Vagina (tissue), 2 donors: ENCODE data around the gene MSI2. TPM values are rescaled to one million over a fixed set of nuclear protein-coding genes. Genes with fewer than 3 reads are reported as not detected.

Experiments
- DNase-seq, 2 donors: peaks; one replicate each; pipeline ENCODE4 v3.0.0-alpha.2; 2017; ENCODE audit errors: extremely low spot score in 2 of 2
- H3K27ac ChIP-seq: fragments of 200-600 bp; sonication (generic); one replicate; pipeline ENCODE4 v1.5.1; 2019
- H3K27me3 ChIP-seq: fragments of 200-600 bp; sonication (generic); one replicate; pipeline ENCODE4 v1.5.1; 2019
- H3K36me3 ChIP-seq, 2 donors: fragments of 200-600 bp; sonication (generic); one replicate each; pipeline ENCODE4 v1.5.1; 2017 to 2019
- H3K4me1 ChIP-seq: fragments of 200-600 bp; sonication (generic); one replicate; pipeline ENCODE4 v1.5.1; 2019
- H3K4me3 ChIP-seq, 2 donors: fragments of 200-600 bp; sonication (generic); 1 replicate in 1 of 2; 2 replicates in 1 of 2; pipeline ENCODE4 v1.5.1; 2016 to 2019
- H3K9me3 ChIP-seq: fragments of 200-600 bp; sonication (generic); one replicate; pipeline ENCODE4 v1.5.1; 2019
- CTCF ChIP-seq, 3 experiments: fragments of 450-650 bp in 2 of 3; fragments of 200-600 bp in 1 of 3; sonication (generic) in 1 of 3; IDR thresholded peaks; one replicate each; pipeline ENCODE4 v1.5.1; 2017 to 2019; ENCODE audit warnings: antibody characterized with exemption in 3 of 3, mild to moderate bottlenecking in 2 of 3, moderate library complexity in 2 of 3
- POLR2A ChIP-seq, 2 donors: fragments of 450-650 bp; IDR thresholded peaks; one replicate each; pipeline ENCODE4 v1.6.1; 2017; ENCODE audit warnings: antibody characterized with exemption in 2 of 2, mild to moderate bottlenecking in 2 of 2, moderate library complexity in 2 of 2
- POLR2AphosphoS5 ChIP-seq, 2 donors: sonication (generic); formaldehyde crosslinking; IDR thresholded peaks; one replicate each; pipeline ENCODE4 v1.9.0; 2017; ENCODE audit warnings: antibody characterized with exemption in 2 of 2, mild to moderate bottlenecking in 2 of 2, low read depth in 1 of 2; ENCODE audit not compliant: insufficient read depth in 1 of 2
- intact Hi-C: fragments of 100-400 bp; cut with DNase I; formaldehyde crosslinking; loops from one replicate; pipeline ENCODE4 v1.15.1; 2023
- total RNA-seq: library from RNA; depleted of rRNA; stranded (reverse); fragments of >200 nt; gene quantifications from one replicate; pipeline ENCODE4 v1.2.3, GENCODE V29; 2016

The MSI2 gene
- total RNA-seq, 1 donor from 2014 or later: 27.3 TPM

- no peak for DNase-seq
- H3K36me3 ChIP-seq: no peaks in the 10 kb centered on the region
- no peaks in the 10 kb centered on the region for H3K27me3 ChIP-seq
- no peaks in the 10 kb centered on the region for H3K4me1 ChIP-seq
- no peak overlapping the region for H3K27ac ChIP-seq
- TF ChIP-seq POLR2AphosphoS5 (IDR thresholded peaks at IDR 0.05; ENCODE audit: insufficient read depth in 1 of 2, low read depth in 1 of 2) (no peak), CTCF (IDR thresholded peaks at IDR 0.05) (no peak), POLR2A (IDR thresholded peaks at IDR 0.05) (no peak)
- no peaks in the 10 kb centered on the region for H3K9me3 ChIP-seq
- no peak overlapping the region for H3K4me3 ChIP-seq
- intact Hi-C loops: no loop called here
These were observed 234.0 kb downstream of the MSI2 start for GRCh38 chr17:57490111-57490845.

GRCh38 chr17:57490890-57491289 is 234.6 kb downstream of the MSI2 start:
- TF ChIP-seq CTCF (IDR thresholded peaks at IDR 0.05): no peak
- TF ChIP-seq POLR2AphosphoS5 (IDR thresholded peaks at IDR 0.05; ENCODE audit: insufficient read depth in 1 of 2, low read depth in 1 of 2): no peak
- no peak for TF ChIP-seq POLR2A (IDR thresholded peaks at IDR 0.05)
- Histone ChIP-seq H3K27me3 (no peaks in the 10 kb centered on the region), H3K36me3 (no peaks in the 10 kb centered on the region), H3K4me3 (no peak overlapping the region), H3K27ac (no peak overlapping the region), H3K9me3 (no peaks in the 10 kb centered on the region), H3K4me1 (no peaks in the 10 kb centered on the region)
- no peak for DNase-seq
- intact Hi-C loops: no loop called here

- intact Hi-C loops: no loop called here
- Histone ChIP-seq H3K9me3 (no peaks in the 10 kb centered on the region), H3K4me1 (no peaks in the 10 kb centered on the region), H3K4me3 (no peak overlapping the region), H3K36me3 (no peaks in the 10 kb centered on the region), H3K27ac (no peak overlapping the region), H3K27me3 (no peaks in the 10 kb centered on the region)
- TF ChIP-seq POLR2A (IDR thresholded peaks at IDR 0.05): no peak
- no peak for TF ChIP-seq POLR2AphosphoS5 (IDR thresholded peaks at IDR 0.05; ENCODE audit: insufficient read depth in 1 of 2, low read depth in 1 of 2)
- TF ChIP-seq CTCF (IDR thresholded peaks at IDR 0.05): no peak
- DNase-seq: no peak
These were observed 236.8 kb downstream of the MSI2 start for GRCh38 chr17:57493171-57493570.

- Histone ChIP-seq H3K27me3 (no peaks in the 10 kb centered on the region), H3K36me3 (no peaks in the 10 kb centered on the region), H3K9me3 (no peaks in the 10 kb centered on the region), H3K4me3 (no peak overlapping the region), H3K4me1 (no peaks in the 10 kb centered on the region), H3K27ac (no peak overlapping the region)
- intact Hi-C loops: no loop called here
- no peak for DNase-seq
- TF ChIP-seq CTCF (IDR thresholded peaks at IDR 0.05): no peak
- TF ChIP-seq POLR2A (IDR thresholded peaks at IDR 0.05): no peak
- no peak for TF ChIP-seq POLR2AphosphoS5 (IDR thresholded peaks at IDR 0.05; ENCODE audit: insufficient read depth in 1 of 2, low read depth in 1 of 2)
These were observed 237.3 kb downstream of the MSI2 start for GRCh38 chr17:57493625-57494024.

- TF ChIP-seq POLR2A (IDR thresholded peaks at IDR 0.05) (no peak), POLR2AphosphoS5 (IDR thresholded peaks at IDR 0.05; ENCODE audit: insufficient read depth in 1 of 2, low read depth in 1 of 2) (no peak), CTCF (IDR thresholded peaks at IDR 0.05) (no peak)
- no peak overlapping the region for H3K27ac ChIP-seq
- intact Hi-C loops: no loop called here
- H3K9me3 ChIP-seq: no peaks in the 10 kb centered on the region
- H3K4me1 ChIP-seq: no peaks in the 10 kb centered on the region
- no peaks in the 10 kb centered on the region for H3K27me3 ChIP-seq
- H3K4me3 ChIP-seq: no peak overlapping the region
- no peak for DNase-seq
- H3K36me3 ChIP-seq: no peaks in the 10 kb centered on the region
These were observed 238.1 kb downstream of the MSI2 start for GRCh38 chr17:57494443-57494842.
